CD4-positive, alpha-beta T cell treated with Interleukin-12 subunit alpha and Interleukin-12 subunit beta, for 1 hour (primary cell): ENCODE data around the gene PLPPR3.
"Not testable (repeated sequence)": the region's sequence is repeated elsewhere in the genome, so short reads cannot be mapped to it uniquely, and the experiment has no call there.

Source experiments
- DNase-seq: peaks from one replicate; pipeline ENCODE4 v3.0.0-alpha.2; 2020

The PLPPR3 gene

GRCh38 chr19:821825-822503, at the start of gene PLPPR3:
PLPPR3 (minus strand) TSS chr19:821955; CDS start chr19:821559, 396 bp downstream.
- no peak for DNase-seq

- DNase-seq = no peak
These were observed 49.2 kb upstream of the PLPPR3 start for GRCh38 chr19:870963-871401.

- no peak for DNase-seq
These were observed 48.6 kb upstream of the PLPPR3 start for GRCh38 chr19:870314-870713.

GRCh38 chr19:869245-870177, 47.8 kb upstream of the PLPPR3 start:
- DNase-seq = no peak

- no peak for DNase-seq
These were observed 46.9 kb upstream of the PLPPR3 start for GRCh38 chr19:868458-869244.

- no peak for DNase-seq
These were observed 46.2 kb upstream of the PLPPR3 start for GRCh38 chr19:867855-868457.

- no peak for DNase-seq
These were observed 45.6 kb upstream of the PLPPR3 start for GRCh38 chr19:867301-867793.

- DNase-seq = no peak
These were observed 45.1 kb upstream of the PLPPR3 start for GRCh38 chr19:866769-867300.

- no peak for DNase-seq
These were observed 41.5 kb upstream of the PLPPR3 start for GRCh38 chr19:863315-863620.

GRCh38 chr19:862581-863314, 41.0 kb upstream of the PLPPR3 start:
- peak; percentile 83 for DNase-seq

GRCh38 chr19:861756-862580, 40.2 kb upstream of the PLPPR3 start:
- peak; percentile 67 for DNase-seq

- no peak for DNase-seq
These were observed 39.5 kb upstream of the PLPPR3 start for GRCh38 chr19:861141-861755.

- no peak for DNase-seq
These were observed 37.4 kb upstream of the PLPPR3 start, which contains the start of gene CFD for GRCh38 chr19:858868-859843. CFD (plus strand) TSS chr19:859664; CDS start chr19:859690, 26 bp downstream.

- DNase-seq = no peak
These were observed 36.5 kb upstream of the PLPPR3 start for GRCh38 chr19:858284-858683.

GRCh38 chr19:855566-856120, 33.9 kb upstream of the PLPPR3 start:
- DNase-seq = no peak

GRCh38 chr19:855142-855541, 33.4 kb upstream of the PLPPR3 start:
- DNase-seq = no peak

- DNase-seq = no peak
These were observed 32.8 kb upstream of the PLPPR3 start for GRCh38 chr19:854549-854948.

- not testable (repeated sequence) for DNase-seq
These were observed 32.0 kb upstream of the PLPPR3 start for GRCh38 chr19:853614-854220.
